HEK293 (cell line): ENCODE measurements around the gene LAMP1.

Source experiments
- CTCF ChIA-PET: fragments of 350-600 bp; formaldehyde crosslinking; extraction: SDS; loops from one replicate; lab custom pipeline; 2021; ENCODE audit warnings: antibody characterized with exemption; lab: Yijun Ruan, JAX
- POLR2A ChIA-PET: fragments of 300-600 bp; formaldehyde crosslinking; extraction: SDS; loops from one replicate; lab custom pipeline; 2020; ENCODE audit warnings: antibody characterized with exemption, inconsistent platforms; lab: Yijun Ruan, JAX
- H3K27ac ChIP-seq: fragments of 200-500 bp; sonication (Bioruptor generic); 2 replicates; pipeline ENCODE4 v1.5.1; 2014; ENCODE audit warnings: low read depth, low read length, control low read depth, inconsistent platforms; ENCODE audit errors: extremely low read depth
- H3K36me3 ChIP-seq, 2 experiments: fragments of 200-500 bp in 1 of 2; sonication (Bioruptor generic) in 1 of 2; 1 replicate in 1 of 2; 2 replicates in 1 of 2; pipeline ENCODE4 v1.5.1; 2014 to 2017; ENCODE audit warnings: inconsistent platforms in 2 of 2, low read length in 2 of 2; ENCODE audit not compliant: control insufficient read depth in 2 of 2, insufficient read depth in 1 of 2
- H3K4me1 ChIP-seq: fragments of 200-500 bp; sonication (Bioruptor generic); 2 replicates; pipeline ENCODE4 v1.5.1; 2014; ENCODE audit warnings: mild to moderate bottlenecking, low read length, inconsistent platforms; ENCODE audit not compliant: control insufficient read depth, insufficient read depth
- H3K4me3 ChIP-seq: 2 replicates; pipeline ENCODE4 v1.5.1; 2011; ENCODE audit warnings: low read depth, mild to moderate bottlenecking, control low read depth, low read length, moderate library complexity
- H3K9me3 ChIP-seq: fragments of 200-500 bp; sonication (Bioruptor generic); 2 replicates; pipeline ENCODE4 v1.5.1; 2014; ENCODE audit warnings: low read depth, low read length, inconsistent platforms; ENCODE audit not compliant: control insufficient read depth, insufficient read depth
- BCL11A ChIP-seq: fragments of 450-650 bp; formaldehyde crosslinking; IDR thresholded peaks from 2 replicates; pipeline ENCODE4 v1.5.1; 2016; ENCODE audit warnings: low read depth, missing biosample characterization, missing genetic modification characterization
- PBX3 ChIP-seq: sonication (generic); formaldehyde crosslinking; IDR thresholded peaks from 2 replicates; pipeline ENCODE4 v1.8.1; 2022; ENCODE audit warnings: mild to moderate bottlenecking, moderate library complexity, missing genetic modification reagents
- PRDM2 ChIP-seq: fragments of 450-650 bp; formaldehyde crosslinking; IDR thresholded peaks from 2 replicates; pipeline ENCODE4 v1.5.1; 2016; ENCODE audit warnings: missing biosample characterization, missing genetic modification characterization, borderline replicate concordance
- ZBTB17 ChIP-seq: fragments of 450-650 bp; formaldehyde crosslinking; IDR thresholded peaks from 2 replicates; pipeline ENCODE4 v1.5.1; 2016; ENCODE audit warnings: missing biosample characterization, missing genetic modification characterization
- ZBTB48 ChIP-seq: fragments of 450-650 bp; formaldehyde crosslinking; IDR thresholded peaks from 2 replicates; pipeline ENCODE4 v1.5.1; 2016; ENCODE audit warnings: missing biosample characterization, missing genetic modification characterization
- ZNF10 ChIP-seq: fragments of 450-650 bp; formaldehyde crosslinking; IDR thresholded peaks from 2 replicates; pipeline ENCODE4 v1.5.1; 2017; ENCODE audit warnings: missing biosample characterization, missing genetic modification characterization
- ZNF112 ChIP-seq: fragments of 450-650 bp; formaldehyde crosslinking; IDR thresholded peaks from 2 replicates; pipeline ENCODE4 v1.5.0; 2017; ENCODE audit warnings: missing biosample characterization, missing genetic modification characterization
- ZNF133 ChIP-seq: fragments of 450-650 bp; formaldehyde crosslinking; IDR thresholded peaks from 2 replicates; pipeline ENCODE4 v1.5.1; 2016; ENCODE audit warnings: missing biosample characterization, missing genetic modification characterization
- ZNF18 ChIP-seq: fragments of 450-650 bp; formaldehyde crosslinking; IDR thresholded peaks from 2 replicates; pipeline ENCODE4 v1.5.1; 2016; ENCODE audit warnings: missing biosample characterization, missing genetic modification characterization
- ZNF214 ChIP-seq: fragments of 450-650 bp; formaldehyde crosslinking; IDR thresholded peaks from 2 replicates; pipeline ENCODE4 v1.5.1; 2017; ENCODE audit warnings: missing biosample characterization, mild to moderate bottlenecking, missing genetic modification characterization, borderline replicate concordance
- ZNF239 ChIP-seq: fragments of 450-650 bp; formaldehyde crosslinking; IDR thresholded peaks from 2 replicates; pipeline ENCODE4 v1.5.1; 2016; ENCODE audit warnings: missing biosample characterization, missing genetic modification characterization
- ZNF302 ChIP-seq: fragments of 450-650 bp; formaldehyde crosslinking; IDR thresholded peaks from 2 replicates; pipeline ENCODE4 v1.5.1; 2016; ENCODE audit warnings: missing biosample characterization, missing genetic modification characterization, low read depth
- ZNF366 ChIP-seq: fragments of 450-650 bp; formaldehyde crosslinking; conservative IDR thresholded peaks from 2 replicates; pipeline ENCODE4 v1.5.1; 2016; ENCODE audit warnings: missing biosample characterization, missing genetic modification characterization
- ZNF521 ChIP-seq: fragments of 450-650 bp; formaldehyde crosslinking; IDR thresholded peaks from 2 replicates; pipeline ENCODE4 v1.5.1; 2017; ENCODE audit warnings: missing biosample characterization, mild to moderate bottlenecking, missing genetic modification characterization
- ZNF561 ChIP-seq: fragments of 450-650 bp; IDR thresholded peaks from 2 replicates; pipeline ENCODE4 v1.5.1; 2018; ENCODE audit warnings: missing biosample characterization, missing genetic modification characterization, borderline replicate concordance
- ZNF623 ChIP-seq: fragments of 450-650 bp; formaldehyde crosslinking; IDR thresholded peaks from 2 replicates; pipeline ENCODE4 v1.5.1; 2016; ENCODE audit warnings: missing biosample characterization, missing genetic modification characterization
- ZNF624 ChIP-seq: fragments of 450-650 bp; formaldehyde crosslinking; IDR thresholded peaks from 2 replicates; pipeline ENCODE4 v1.5.1; 2017; ENCODE audit warnings: missing biosample characterization, missing genetic modification characterization
- ZNF707 ChIP-seq: fragments of 450-650 bp; formaldehyde crosslinking; IDR thresholded peaks from 2 replicates; pipeline ENCODE4 v1.5.1; 2016; ENCODE audit warnings: missing biosample characterization, missing genetic modification characterization

The LAMP1 gene

GRCh38 chr13:113356596-113356995, 59.6 kb downstream of the LAMP1 start:
- H3K36me3 ChIP-seq = peaks cover 0 to 10% of the 10 kb centered on the region in 2 experiments; a peak in 1 of 3 replicates
- ChIA-PET CTCF (no interaction called here), POLR2A (no interaction called here)

More at GRCh38 chr13:113356596-113356995, 59.6 kb downstream of the LAMP1 start:
- Histone ChIP-seq H3K9me3 (no peaks in the 10 kb centered on the region), H3K4me1 (no peaks in the 10 kb centered on the region; the same call in 1 of the 2 replicates), H3K4me3 (no peak overlapping the region), H3K27ac (no peak overlapping the region)
- TF ChIP-seq PRDM2 (tag by site-specific recombination) (no peak), ZNF623 (no peak), ZNF521 (no peak), ZNF133 (tag by site-specific recombination) (no peak), ZNF366 (tag by site-specific recombination) (no peak), ZNF10 (no peak), ZNF624 (no peak), ZNF112 (tag by site-specific recombination) (no peak), PBX3 (no peak), ZNF707 (tag by site-specific recombination) (no peak), ZNF214 (tag by site-specific recombination) (no peak), ZBTB48 (no peak), ZNF561 (tag by site-specific recombination) (no peak), ZNF302 (no peak), ZNF18 (tag by site-specific recombination) (no peak), ZNF239 (no peak), ZBTB17 (tag by site-specific recombination) (no peak), BCL11A (tag by site-specific recombination) (no peak)
